Fibroblast of skin of left quadriceps (primary cell): Measurements from ENCODE around the gene ERCC6L2.
A peak's percentile ranks its signal among the peaks of the same experiment; 100 is the strongest.

ENCODE experiments used
- DNase-seq, 2 experiments: peaks; one replicate each; pipeline ENCODE4 v3.0.0-alpha.2; 2013; ENCODE audit warnings: low read depth in 2 of 2

The ERCC6L2 gene

GRCh38 chr9:95875305-95876137 is at the start of gene ERCC6L2:
Gene ERCC6L2, plus strand, starts transcription at chr9:95875691. Its CDS starts 348 bp downstream, at chr9:95876039.
- peak; percentile 99 for DNase-seq

- no peak for DNase-seq
Measured at GRCh38 chr9:95826183-95826838, 49.2 kb upstream of the ERCC6L2 start.

GRCh38 chr9:95830768-95831167 is 44.7 kb upstream of the ERCC6L2 start:
- DNase-seq: no peak

- DNase-seq: no peak
Measured at GRCh38 chr9:95831810-95832209, 43.7 kb upstream of the ERCC6L2 start.

GRCh38 chr9:95833546-95834178 is 41.8 kb upstream of the ERCC6L2 start:
- DNase-seq: no peak

- DNase-seq: no peak
Measured at GRCh38 chr9:95834281-95834907, 41.1 kb upstream of the ERCC6L2 start.

- no peak for DNase-seq
Measured at GRCh38 chr9:95835393-95835792, 40.1 kb upstream of the ERCC6L2 start.

GRCh38 chr9:95836072-95836471 is 39.4 kb upstream of the ERCC6L2 start:
- DNase-seq: peak in 1 of 2 experiments; percentile 29

- no peak for DNase-seq
Measured at GRCh38 chr9:95839012-95839411, 36.5 kb upstream of the ERCC6L2 start.

- no peak for DNase-seq
Measured at GRCh38 chr9:95840074-95840473, 35.4 kb upstream of the ERCC6L2 start.

- no peak for DNase-seq
Measured at GRCh38 chr9:95841377-95841776, 34.1 kb upstream of the ERCC6L2 start.

GRCh38 chr9:95845751-95846150 is 29.7 kb upstream of the ERCC6L2 start:
- DNase-seq: no peak

GRCh38 chr9:95848764-95849163 is 26.7 kb upstream of the ERCC6L2 start:
- no peak for DNase-seq

GRCh38 chr9:95852059-95853032 is 23.1 kb upstream of the ERCC6L2 start:
- DNase-seq: peak in 1 of 2 experiments; percentile 25

GRCh38 chr9:95854386-95855020 is 21.0 kb upstream of the ERCC6L2 start:
- peak; percentile 75 to 77 for DNase-seq

GRCh38 chr9:95855961-95856360 is 19.5 kb upstream of the ERCC6L2 start:
- DNase-seq: no peak

- peak; percentile 91 for DNase-seq
Measured at GRCh38 chr9:95857124-95857523, 18.4 kb upstream of the ERCC6L2 start.

GRCh38 chr9:95857896-95858295 is 17.6 kb upstream of the ERCC6L2 start:
- DNase-seq: no peak

- DNase-seq: no peak
Measured at GRCh38 chr9:95862343-95862742, 13.1 kb upstream of the ERCC6L2 start.

- no peak for DNase-seq
Measured at GRCh38 chr9:95864852-95865580, 10.5 kb upstream of the ERCC6L2 start.
